Dendritic cell treated with granulocyte-macrophage colony-stimulating factor and Interleukin-4, amounts not matched to agents 40 ng/mL and 50 ng/mL, for 4 days (primary cell): ENCODE results near the gene TLE3.

ENCODE experiments used
- H3K27ac Mint-ChIP-seq: one replicate; pipeline ENCODE4 v1.8.0; 2022; ENCODE audit warnings: mild to moderate bottlenecking, mixed read lengths
- H3K27me3 Mint-ChIP-seq: one replicate; pipeline ENCODE4 v1.8.0; 2022; ENCODE audit warnings: mild to moderate bottlenecking, mixed read lengths
- H3K36me3 Mint-ChIP-seq: one replicate; pipeline ENCODE4 v1.8.0; 2022; ENCODE audit warnings: low read depth, mixed read lengths
- H3K4me1 Mint-ChIP-seq: one replicate; pipeline ENCODE4 v1.8.0; 2022; ENCODE audit warnings: low read depth, mixed read lengths
- H3K4me3 Mint-ChIP-seq: one replicate; pipeline ENCODE4 v1.8.0; 2022; ENCODE audit warnings: mild to moderate bottlenecking, moderate library complexity, mixed read lengths
- H3K9me3 Mint-ChIP-seq: one replicate; pipeline ENCODE4 v1.8.0; 2022; ENCODE audit warnings: mixed read lengths
- intact Hi-C: fragments of 100-400 bp; cut with micrococcal nuclease; formaldehyde crosslinking; loops from one replicate; pipeline ENCODE4 v1.15.0; 2022

Gene TLE3

GRCh38 chr15:70045045-70045444, 52.7 kb downstream of the TLE3 start:
- Mint-ChIP-seq H3K4me1 (no peaks in the 10 kb centered on the region), H3K9me3 (no peaks in the 10 kb centered on the region), H3K27me3 (no peaks in the 10 kb centered on the region), H3K4me3 (no peak overlapping the region), H3K27ac (no peak overlapping the region), H3K36me3 (peaks cover 58% of the 10 kb centered on the region)
- intact Hi-C loops = no loop called here

GRCh38 chr15:70044168-70044567, 53.5 kb downstream of the TLE3 start:
- Mint-ChIP-seq H3K27me3 (no peaks in the 10 kb centered on the region), H3K4me3 (no peak overlapping the region), H3K36me3 (peaks cover 49% of the 10 kb centered on the region), H3K27ac (no peak overlapping the region), H3K4me1 (no peaks in the 10 kb centered on the region), H3K9me3 (no peaks in the 10 kb centered on the region)
- intact Hi-C loops = no loop called here

- peaks cover 43% of the 10 kb centered on the region for H3K36me3 Mint-ChIP-seq
- no peaks in the 10 kb centered on the region for H3K27me3 Mint-ChIP-seq
- no peaks in the 10 kb centered on the region for H3K4me1 Mint-ChIP-seq
- no peak overlapping the region for H3K27ac Mint-ChIP-seq
- H3K4me3 Mint-ChIP-seq = no peak overlapping the region
- H3K9me3 Mint-ChIP-seq = no peaks in the 10 kb centered on the region
- intact Hi-C loops = no loop called here
These were observed 54.1 kb downstream of the TLE3 start for GRCh38 chr15:70043590-70043989.

GRCh38 chr15:70042553-70043214, 55.0 kb downstream of the TLE3 start:
- intact Hi-C loops = no loop called here
- no peaks in the 10 kb centered on the region for H3K4me1 Mint-ChIP-seq
- H3K36me3 Mint-ChIP-seq = peaks cover 34% of the 10 kb centered on the region
- H3K9me3 Mint-ChIP-seq = no peaks in the 10 kb centered on the region
- no peak overlapping the region for H3K4me3 Mint-ChIP-seq
- H3K27me3 Mint-ChIP-seq = no peaks in the 10 kb centered on the region
- no peak overlapping the region for H3K27ac Mint-ChIP-seq

GRCh38 chr15:70039917-70040316, 57.8 kb downstream of the TLE3 start:
- no peaks in the 10 kb centered on the region for H3K9me3 Mint-ChIP-seq
- H3K4me1 Mint-ChIP-seq = peaks cover 24% of the 10 kb centered on the region
- H3K36me3 Mint-ChIP-seq = peaks cover 15% of the 10 kb centered on the region
- no peaks in the 10 kb centered on the region for H3K27me3 Mint-ChIP-seq
- no peak overlapping the region for H3K4me3 Mint-ChIP-seq
- no peak overlapping the region for H3K27ac Mint-ChIP-seq
- intact Hi-C loops = no loop called here

GRCh38 chr15:70038730-70039392, 58.9 kb downstream of the TLE3 start:
- peaks cover 27% of the 10 kb centered on the region for H3K4me1 Mint-ChIP-seq
- H3K36me3 Mint-ChIP-seq = peaks cover 5% of the 10 kb centered on the region
- H3K4me3 Mint-ChIP-seq = no peak overlapping the region
- H3K27me3 Mint-ChIP-seq = peaks cover 5% of the 10 kb centered on the region
- no peaks in the 10 kb centered on the region for H3K9me3 Mint-ChIP-seq
- no peak overlapping the region for H3K27ac Mint-ChIP-seq
- intact Hi-C loops = no loop called here

GRCh38 chr15:70037292-70037640, 60.5 kb downstream of the TLE3 start:
- no peak overlapping the region for H3K27ac Mint-ChIP-seq
- H3K36me3 Mint-ChIP-seq = no peaks in the 10 kb centered on the region
- H3K4me1 Mint-ChIP-seq = peaks cover 27% of the 10 kb centered on the region
- peaks cover 5% of the 10 kb centered on the region for H3K27me3 Mint-ChIP-seq
- intact Hi-C loops = no loop called here
- H3K4me3 Mint-ChIP-seq = no peak overlapping the region
- H3K9me3 Mint-ChIP-seq = no peaks in the 10 kb centered on the region

GRCh38 chr15:70036585-70037291, 61.0 kb downstream of the TLE3 start:
- Mint-ChIP-seq H3K27ac (no peak overlapping the region), H3K4me3 (no peak overlapping the region), H3K36me3 (no peaks in the 10 kb centered on the region), H3K9me3 (no peaks in the 10 kb centered on the region), H3K27me3 (peaks cover 5% of the 10 kb centered on the region), H3K4me1 (peaks cover 27% of the 10 kb centered on the region)
- intact Hi-C loops = no loop called here

GRCh38 chr15:70035719-70036077, 62.0 kb downstream of the TLE3 start:
- Mint-ChIP-seq H3K4me3 (peak overlapping the region; percentile 4), H3K36me3 (no peaks in the 10 kb centered on the region), H3K9me3 (no peaks in the 10 kb centered on the region), H3K27ac (peak overlapping the region; percentile 52), H3K27me3 (peaks cover 5% of the 10 kb centered on the region), H3K4me1 (peaks cover 27% of the 10 kb centered on the region)
- intact Hi-C loops = no loop called here

- intact Hi-C loops = no loop called here
- no peak overlapping the region for H3K4me3 Mint-ChIP-seq
- peak overlapping the region; percentile 52 for H3K27ac Mint-ChIP-seq
- peaks cover 5% of the 10 kb centered on the region for H3K27me3 Mint-ChIP-seq
- peaks cover 27% of the 10 kb centered on the region for H3K4me1 Mint-ChIP-seq
- no peaks in the 10 kb centered on the region for H3K36me3 Mint-ChIP-seq
- H3K9me3 Mint-ChIP-seq = no peaks in the 10 kb centered on the region
These were observed 62.5 kb downstream of the TLE3 start for GRCh38 chr15:70035051-70035718.

GRCh38 chr15:70034596-70034995, 63.1 kb downstream of the TLE3 start:
- Mint-ChIP-seq H3K36me3 (no peaks in the 10 kb centered on the region), H3K27me3 (peaks cover 5% of the 10 kb centered on the region), H3K4me3 (no peak overlapping the region), H3K9me3 (no peaks in the 10 kb centered on the region), H3K4me1 (peaks cover 32% of the 10 kb centered on the region), H3K27ac (peak overlapping the region; percentile 52)
- intact Hi-C loops = no loop called here

- intact Hi-C loops = no loop called here
- Mint-ChIP-seq H3K36me3 (no peaks in the 10 kb centered on the region), H3K27ac (peak overlapping the region; percentile 52), H3K9me3 (no peaks in the 10 kb centered on the region), H3K4me3 (no peak overlapping the region), H3K27me3 (peaks cover 6% of the 10 kb centered on the region), H3K4me1 (peaks cover 32% of the 10 kb centered on the region)
These were observed 63.6 kb downstream of the TLE3 start for GRCh38 chr15:70034141-70034540.

GRCh38 chr15:70033529-70034140, 64.1 kb downstream of the TLE3 start:
- H3K4me1 Mint-ChIP-seq = peaks cover 32% of the 10 kb centered on the region
- intact Hi-C loops = no loop called here
- no peaks in the 10 kb centered on the region for H3K36me3 Mint-ChIP-seq
- peaks cover 7% of the 10 kb centered on the region for H3K27me3 Mint-ChIP-seq
- H3K9me3 Mint-ChIP-seq = no peaks in the 10 kb centered on the region
- peak overlapping the region; percentile 52 for H3K27ac Mint-ChIP-seq
- no peak overlapping the region for H3K4me3 Mint-ChIP-seq

GRCh38 chr15:70033109-70033508, 64.6 kb downstream of the TLE3 start:
- no peak overlapping the region for H3K27ac Mint-ChIP-seq
- no peaks in the 10 kb centered on the region for H3K36me3 Mint-ChIP-seq
- H3K4me1 Mint-ChIP-seq = peaks cover 32% of the 10 kb centered on the region
- H3K4me3 Mint-ChIP-seq = no peak overlapping the region
- H3K9me3 Mint-ChIP-seq = no peaks in the 10 kb centered on the region
- H3K27me3 Mint-ChIP-seq = peaks cover 7% of the 10 kb centered on the region
- intact Hi-C loops = no loop called here
